Upper lobe of right lung (tissue), 1 donor: ENCODE data around the gene SRSF3. TPM values are rescaled to one million over a fixed set of nuclear protein-coding genes. Genes with fewer than 3 reads are reported as not detected.
"Not testable (repeated sequence)": the region's sequence is repeated elsewhere in the genome, so short reads cannot be mapped to it uniquely, and the experiment has no call there.

Experiments used
- ATAC-seq: fragments of 200-7000 bp; cut with Tn5 transposase; one replicate; pipeline ENCODE4 v1.9.1; 2020; ENCODE audit warnings: mild to moderate bottlenecking, moderate library complexity
- DNase-seq: peaks from one replicate; pipeline ENCODE4 v3.0.0-alpha.2; 2020
- H3K27ac ChIP-seq: fragments of 200-600 bp; one replicate; pipeline ENCODE4 v1.8.0; 2022
- H3K27me3 ChIP-seq: fragments of 200-600 bp; one replicate; pipeline ENCODE4 v1.8.0; 2022; ENCODE audit warnings: mild to moderate bottlenecking
- H3K36me3 ChIP-seq: fragments of 200-600 bp; one replicate; pipeline ENCODE4 v1.8.0; 2022
- H3K4me1 ChIP-seq: fragments of 200-600 bp; one replicate; pipeline ENCODE4 v1.8.0; 2022
- H3K4me3 ChIP-seq: fragments of 200-600 bp; one replicate; pipeline ENCODE4 v1.8.0; 2022; ENCODE audit warnings: mild to moderate bottlenecking
- H3K9me3 ChIP-seq: fragments of 200-600 bp; one replicate; pipeline ENCODE4 v1.8.0; 2022
- intact Hi-C: fragments of 100-400 bp; cut with DNase I; formaldehyde crosslinking; loops from one replicate; pipeline ENCODE4 v1.11.0; 2022
- microRNA-seq: library from miRNA; unstranded; fragments of <30 nt; microRNA quantifications from one replicate; pipeline ENCODE4 v1.2.0, GENCODE V29; 2020; ENCODE audit warnings: borderline microRNAs expressed
- total RNA-seq: library from RNA; stranded (reverse); fragmentation: NEBNext Ultra II Directional; extraction: Animal tissue kit (Norgen Biotek cat#: 25700); gene quantifications from one replicate; pipeline ENCODE4 v1.2.1, GENCODE V29; 2021
- TF ChIP-seq, protein P1 (sequence below): fragments of 200-600 bp; IDR thresholded peaks from one replicate; pipeline ENCODE4 v1.8.0; 2022; ENCODE audit warnings: antibody characterized with exemption
- donor health status: DM: no; HTN: yes; CAD: no; lungs with severe emphysema.

SRSF3 gene
- total RNA-seq, 1 donor from 2014 or later = 169 TPM

DNA sequence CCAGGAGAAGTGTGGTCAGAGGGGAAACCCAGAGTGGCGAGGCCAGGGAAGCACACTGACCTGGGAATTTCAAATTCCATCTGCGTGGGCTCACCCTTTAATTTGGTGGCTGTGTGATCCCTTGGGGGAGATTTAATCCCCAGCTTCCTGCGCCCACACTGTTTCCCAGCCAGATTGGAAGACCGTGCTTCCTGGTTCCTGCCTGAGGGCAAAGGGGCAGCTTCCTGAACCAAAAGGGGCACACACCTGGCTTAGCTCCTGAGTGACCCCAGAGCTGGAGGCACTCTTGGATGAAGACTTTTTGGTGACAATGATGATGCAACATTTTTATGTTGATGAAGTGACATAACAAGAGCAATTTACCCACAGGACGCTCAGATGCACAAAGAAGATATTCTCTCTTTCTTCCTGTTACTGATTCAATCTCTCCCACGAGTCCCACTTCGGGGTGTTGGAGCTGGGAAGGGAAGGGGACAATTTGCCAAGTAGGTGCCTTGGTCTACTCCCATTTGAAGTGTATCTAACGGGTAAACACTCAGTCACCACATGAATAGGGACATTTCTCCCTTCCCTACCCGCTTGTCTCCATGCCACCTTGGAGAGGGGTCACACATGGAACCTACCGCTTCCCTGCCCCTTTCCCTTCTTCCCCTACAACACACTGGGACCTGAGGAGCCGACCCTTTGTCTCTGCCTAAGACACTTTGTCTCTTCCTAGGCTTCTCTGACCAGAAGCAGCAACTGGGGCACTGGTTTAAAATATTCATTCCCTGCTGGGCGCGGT is 55.7 kb downstream of the SRSF3 start:
- no peaks in the 10 kb centered on the region for H3K9me3 ChIP-seq
- ATAC-seq (no peak), DNase-seq (no peak)
- no peaks in the 10 kb centered on the region for H3K27me3 ChIP-seq
- no peak overlapping the region for H3K4me3 ChIP-seq
- TF ChIP-seq, protein P1, sequence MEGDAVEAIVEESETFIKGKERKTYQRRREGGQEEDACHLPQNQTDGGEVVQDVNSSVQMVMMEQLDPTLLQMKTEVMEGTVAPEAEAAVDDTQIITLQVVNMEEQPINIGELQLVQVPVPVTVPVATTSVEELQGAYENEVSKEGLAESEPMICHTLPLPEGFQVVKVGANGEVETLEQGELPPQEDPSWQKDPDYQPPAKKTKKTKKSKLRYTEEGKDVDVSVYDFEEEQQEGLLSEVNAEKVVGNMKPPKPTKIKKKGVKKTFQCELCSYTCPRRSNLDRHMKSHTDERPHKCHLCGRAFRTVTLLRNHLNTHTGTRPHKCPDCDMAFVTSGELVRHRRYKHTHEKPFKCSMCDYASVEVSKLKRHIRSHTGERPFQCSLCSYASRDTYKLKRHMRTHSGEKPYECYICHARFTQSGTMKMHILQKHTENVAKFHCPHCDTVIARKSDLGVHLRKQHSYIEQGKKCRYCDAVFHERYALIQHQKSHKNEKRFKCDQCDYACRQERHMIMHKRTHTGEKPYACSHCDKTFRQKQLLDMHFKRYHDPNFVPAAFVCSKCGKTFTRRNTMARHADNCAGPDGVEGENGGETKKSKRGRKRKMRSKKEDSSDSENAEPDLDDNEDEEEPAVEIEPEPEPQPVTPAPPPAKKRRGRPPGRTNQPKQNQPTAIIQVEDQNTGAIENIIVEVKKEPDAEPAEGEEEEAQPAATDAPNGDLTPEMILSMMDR = no peak
- H3K27ac ChIP-seq = no peak overlapping the region
- H3K4me1 ChIP-seq = peaks cover 12% of the 10 kb centered on the region
- intact Hi-C loops = no loop called here
- H3K36me3 ChIP-seq = no peaks in the 10 kb centered on the region

DNA sequence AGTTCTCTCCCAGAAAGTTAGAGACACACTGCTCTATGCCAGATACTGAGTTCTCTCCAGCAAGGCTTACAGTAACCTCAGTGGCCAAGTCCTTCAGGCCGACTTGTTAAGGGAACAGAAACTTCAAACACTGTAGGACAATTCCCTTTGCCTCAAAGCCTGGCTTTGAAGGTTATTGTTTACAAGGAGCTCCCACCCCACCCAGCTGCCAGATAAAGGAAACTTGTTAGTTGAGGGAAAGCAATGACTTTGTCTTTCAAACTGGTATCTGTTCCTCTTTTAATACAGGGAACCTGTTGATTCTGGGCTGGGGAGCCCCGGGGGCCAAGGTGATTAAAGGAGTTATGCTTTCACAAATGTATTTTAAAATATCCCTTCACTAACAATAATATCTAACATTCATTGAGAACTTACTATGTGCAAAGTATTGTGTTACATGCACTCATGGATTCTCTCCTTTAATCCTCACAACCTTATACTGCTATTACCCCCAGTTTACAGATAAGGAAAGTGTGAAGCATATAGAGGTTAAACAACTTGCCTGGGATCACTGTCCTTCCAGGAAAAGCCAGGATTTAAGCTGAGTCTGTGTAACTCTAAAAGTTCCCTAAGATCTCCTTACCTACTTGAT is 56.8 kb downstream of the SRSF3 start:
- H3K36me3 ChIP-seq = no peaks in the 10 kb centered on the region
- no peaks in the 10 kb centered on the region for H3K9me3 ChIP-seq
- DNase-seq (no peak), ATAC-seq (peak; percentile 42)
- no peak overlapping the region for H3K27ac ChIP-seq
- no peaks in the 10 kb centered on the region for H3K27me3 ChIP-seq
- peaks cover 12% of the 10 kb centered on the region for H3K4me1 ChIP-seq
- H3K4me3 ChIP-seq = no peak overlapping the region
- intact Hi-C loops = no loop called here
- TF ChIP-seq, protein P1 = no peak

- intact Hi-C loops = no loop called here
- ATAC-seq (no peak), DNase-seq (no peak)
- no peak overlapping the region for H3K4me3 ChIP-seq
- H3K36me3 ChIP-seq = no peaks in the 10 kb centered on the region
- no peak overlapping the region for H3K27ac ChIP-seq
- TF ChIP-seq, protein P1 = no peak
- H3K27me3 ChIP-seq = no peaks in the 10 kb centered on the region
- peaks cover 12% of the 10 kb centered on the region for H3K4me1 ChIP-seq
- H3K9me3 ChIP-seq = no peaks in the 10 kb centered on the region
These were observed 57.7 kb downstream of the SRSF3 start for GRCh38 chr6:36651659-36652379.

GRCh38 chr6:36654469-36654868 is 60.3 kb downstream of the SRSF3 start:
- ATAC-seq, H3K27ac ChIP-seq, H3K4me3 ChIP-seq, DNase-seq, H3K36me3 ChIP-seq, H3K27me3 ChIP-seq, H3K9me3 ChIP-seq, intact Hi-C loops, H3K4me1 ChIP-seq: not testable (repeated sequence)

Small RNAs within 50 kb of the gene (microRNA-seq; reads per million reads assigned to microRNA genes)
- not detected for gene MIR3925

Other genes starting within 250 kb of the SRSF3 start
- gene ETV7, start 206.7 kb upstream of the SRSF3 start, total RNA-seq = 6.3 TPM
- not detected for gene PXT1, start 151.5 kb upstream of the SRSF3 start, total RNA-seq
- 37.6 TPM for gene KCTD20, start 151.4 kb upstream of the SRSF3 start, total RNA-seq
- 27.8 TPM for gene STK38, start 46.9 kb upstream of the SRSF3 start, total RNA-seq
- gene CDKN1A, start 84.4 kb downstream of the SRSF3 start, total RNA-seq = 151 TPM
- 0.96 TPM for gene RAB44, start 103.5 kb downstream of the SRSF3 start, total RNA-seq
- gene CPNE5, start 245.1 kb downstream of the SRSF3 start, total RNA-seq = 2.3 TPM